Esophagus squamous epithelium (tissue), 5 donors: ENCODE data around the gene BCAP29. TPM values are rescaled to one million over a fixed set of nuclear protein-coding genes. Genes with fewer than 3 reads are reported as not detected.

ENCODE experiments used
- DNase-seq: peaks from one replicate; lab custom pipeline; 2025; lab: John Stamatoyannopoulos, UW
- H3K27ac ChIP-seq, 4 donors: fragments of 200-600 bp; sonication (generic); one replicate each; pipeline ENCODE4 v1.5.1; 2016 to 2019; ENCODE audit warnings: mild to moderate bottlenecking in 1 of 4
- H3K27me3 ChIP-seq, 4 donors: fragments of 200-600 bp; sonication (generic); 1 replicate in 3 of 4; 2 replicates in 1 of 4; pipeline versions ENCODE4 v1.5.1 to v1.6.0; 2017 to 2021; ENCODE audit warnings: antibody characterized with exemption in 1 of 4
- H3K36me3 ChIP-seq, 3 donors: fragments of 200-600 bp; sonication (generic); one replicate each; pipeline ENCODE4 v1.5.1; 2016 to 2019
- H3K4me1 ChIP-seq, 3 donors: fragments of 200-600 bp; sonication (generic); one replicate each; pipeline ENCODE4 v1.5.1; 2017 to 2019
- H3K4me3 ChIP-seq, 4 donors: fragments of 200-600 bp; sonication (generic); 1 replicate in 3 of 4; 2 replicates in 1 of 4; pipeline ENCODE4 v1.5.1; 2016 to 2019; ENCODE audit warnings: mild to moderate bottlenecking in 2 of 4, moderate library complexity in 1 of 4
- H3K9me3 ChIP-seq, 3 donors: fragments of 200-600 bp; sonication (generic); one replicate each; pipeline ENCODE4 v1.5.1; 2016 to 2019
- POLR2A ChIP-seq, 4 donors: fragments of 450-650 bp; IDR thresholded peaks; one replicate each; pipeline ENCODE4 v1.6.1; 2017; ENCODE audit warnings: antibody characterized with exemption in 4 of 4, mild to moderate bottlenecking in 4 of 4, moderate library complexity in 3 of 4
- WGBS, 2 donors: methylation state at CpG; one replicate each; pipeline ENCODE4 v1.1.5; 2018; 5-methylcytosine and 5-hydroxymethylcytosine counted together
- intact Hi-C: fragments of 100-400 bp; cut with DNase I; formaldehyde crosslinking; loops from one replicate; pipeline ENCODE4 v1.15.0; 2022
- total RNA-seq, 4 donors: library from RNA; depleted of rRNA; stranded (reverse); fragments of >200 nt; gene quantifications; one replicate each; pipeline ENCODE4 v1.1.0, GENCODE V29; 2016
- TF ChIP-seq, protein P1 (sequence below), 6 experiments: fragments of 450-650 bp in 4 of 6; fragments of 200-600 bp in 2 of 6; sonication (generic) in 2 of 6; IDR thresholded peaks; one replicate each; pipeline ENCODE4 v1.5.1; 2016 to 2019; ENCODE audit warnings: antibody characterized with exemption in 6 of 6, mild to moderate bottlenecking in 4 of 6, moderate library complexity in 4 of 6
- donor health status: DM: yes; HTN: yes; CAD: no.

The BCAP29 gene
- total RNA-seq, 4 donors from 2014 or later = 68.7 to 96.3 (median 92.2) TPM

GRCh38 chr7:107610323-107610722 is 30.3 kb downstream of the BCAP29 start:
- no peak for DNase-seq
- no peak overlapping the region for H3K27ac ChIP-seq

GRCh38 chr7:107613439-107613838 is 33.4 kb downstream of the BCAP29 start:
- H3K36me3 ChIP-seq = peaks cover 0 to 56% (median 0%) of the 10 kb centered on the region in 3 donors
- TF ChIP-seq, protein P1, sequence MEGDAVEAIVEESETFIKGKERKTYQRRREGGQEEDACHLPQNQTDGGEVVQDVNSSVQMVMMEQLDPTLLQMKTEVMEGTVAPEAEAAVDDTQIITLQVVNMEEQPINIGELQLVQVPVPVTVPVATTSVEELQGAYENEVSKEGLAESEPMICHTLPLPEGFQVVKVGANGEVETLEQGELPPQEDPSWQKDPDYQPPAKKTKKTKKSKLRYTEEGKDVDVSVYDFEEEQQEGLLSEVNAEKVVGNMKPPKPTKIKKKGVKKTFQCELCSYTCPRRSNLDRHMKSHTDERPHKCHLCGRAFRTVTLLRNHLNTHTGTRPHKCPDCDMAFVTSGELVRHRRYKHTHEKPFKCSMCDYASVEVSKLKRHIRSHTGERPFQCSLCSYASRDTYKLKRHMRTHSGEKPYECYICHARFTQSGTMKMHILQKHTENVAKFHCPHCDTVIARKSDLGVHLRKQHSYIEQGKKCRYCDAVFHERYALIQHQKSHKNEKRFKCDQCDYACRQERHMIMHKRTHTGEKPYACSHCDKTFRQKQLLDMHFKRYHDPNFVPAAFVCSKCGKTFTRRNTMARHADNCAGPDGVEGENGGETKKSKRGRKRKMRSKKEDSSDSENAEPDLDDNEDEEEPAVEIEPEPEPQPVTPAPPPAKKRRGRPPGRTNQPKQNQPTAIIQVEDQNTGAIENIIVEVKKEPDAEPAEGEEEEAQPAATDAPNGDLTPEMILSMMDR (IDR thresholded peaks at IDR 0.05) = no peak
- TF ChIP-seq POLR2A (IDR thresholded peaks at IDR 0.05) = no peak
- H3K9me3 ChIP-seq = no peaks in the 10 kb centered on the region
- intact Hi-C loops = no loop called here
- H3K4me1 ChIP-seq = peaks cover 0 to 22% (median 0%) of the 10 kb centered on the region in 3 donors
- H3K27me3 ChIP-seq = no peaks in the 10 kb centered on the region
- H3K27ac ChIP-seq = no peak overlapping the region
- DNase-seq = no peak
- WGBS, 2 donors = 58 to 63% methylated on average over 1 of the region's 1 CpG
- H3K4me3 ChIP-seq = no peak overlapping the region

More at GRCh38 chr7:107610323-107610722, 30.3 kb downstream of the BCAP29 start:
- TF ChIP-seq, protein P1 (IDR thresholded peaks at IDR 0.05) = no peak
- no peak for TF ChIP-seq POLR2A (IDR thresholded peaks at IDR 0.05)
- H3K9me3 ChIP-seq = no peaks in the 10 kb centered on the region
- peaks cover 0 to 46% (median 0%) of the 10 kb centered on the region in 3 donors for H3K36me3 ChIP-seq
- WGBS, 2 donors = 85 to 94% methylated on average over 1 of the region's 1 CpG
- no peaks in the 10 kb centered on the region for H3K27me3 ChIP-seq
- no peak overlapping the region for H3K4me3 ChIP-seq
- intact Hi-C loops = no loop called here
- H3K4me1 ChIP-seq = peaks cover 0 to 22% (median 0%) of the 10 kb centered on the region in 3 donors

DNA sequence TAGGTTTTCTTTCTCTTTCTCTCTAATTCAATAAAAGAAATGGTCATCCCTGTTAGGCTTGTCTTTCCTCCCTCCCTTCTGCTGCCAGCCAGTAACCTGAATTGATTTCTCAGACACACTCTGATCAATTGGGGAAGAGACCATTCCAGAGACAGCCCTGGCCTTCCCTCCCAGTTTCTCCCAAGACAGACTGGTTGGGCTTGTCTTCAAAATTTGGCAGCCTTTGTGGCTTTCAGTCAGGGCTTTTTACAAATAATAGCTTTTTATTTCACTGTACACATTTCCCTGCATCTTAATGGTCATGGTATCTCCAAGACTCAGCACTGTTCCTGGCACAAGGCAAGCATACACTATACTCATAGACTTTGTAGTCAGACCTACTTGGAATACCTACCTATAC is 33.9 kb downstream of the BCAP29 start:
- intact Hi-C loops = no loop called here
- TF ChIP-seq, protein P1 (IDR thresholded peaks at IDR 0.05) = no peak
- TF ChIP-seq POLR2A (IDR thresholded peaks at IDR 0.05) = no peak
- no peak overlapping the region for H3K4me3 ChIP-seq
- H3K27me3 ChIP-seq = no peaks in the 10 kb centered on the region
- H3K36me3 ChIP-seq = peaks cover 0 to 59% (median 0%) of the 10 kb centered on the region in 3 donors
- no peak overlapping the region for H3K27ac ChIP-seq
- DNase-seq = no peak
- H3K4me1 ChIP-seq = peaks cover 0 to 22% (median 0%) of the 10 kb centered on the region in 3 donors
- no peaks in the 10 kb centered on the region for H3K9me3 ChIP-seq

GRCh38 chr7:107614425-107614824 is 34.4 kb downstream of the BCAP29 start:
- peaks cover 0 to 17% (median 0%) of the 10 kb centered on the region in 3 donors for H3K4me1 ChIP-seq
- intact Hi-C loops = no loop called here
- no peaks in the 10 kb centered on the region for H3K9me3 ChIP-seq
- TF ChIP-seq, protein P1 (IDR thresholded peaks at IDR 0.05) = no peak
- no peak for TF ChIP-seq POLR2A (IDR thresholded peaks at IDR 0.05)
- no peak overlapping the region for H3K4me3 ChIP-seq
- peaks cover 0 to 61% (median 0%) of the 10 kb centered on the region in 3 donors for H3K36me3 ChIP-seq
- no peaks in the 10 kb centered on the region for H3K27me3 ChIP-seq
- no peak overlapping the region for H3K27ac ChIP-seq
- no peak for DNase-seq

DNA sequence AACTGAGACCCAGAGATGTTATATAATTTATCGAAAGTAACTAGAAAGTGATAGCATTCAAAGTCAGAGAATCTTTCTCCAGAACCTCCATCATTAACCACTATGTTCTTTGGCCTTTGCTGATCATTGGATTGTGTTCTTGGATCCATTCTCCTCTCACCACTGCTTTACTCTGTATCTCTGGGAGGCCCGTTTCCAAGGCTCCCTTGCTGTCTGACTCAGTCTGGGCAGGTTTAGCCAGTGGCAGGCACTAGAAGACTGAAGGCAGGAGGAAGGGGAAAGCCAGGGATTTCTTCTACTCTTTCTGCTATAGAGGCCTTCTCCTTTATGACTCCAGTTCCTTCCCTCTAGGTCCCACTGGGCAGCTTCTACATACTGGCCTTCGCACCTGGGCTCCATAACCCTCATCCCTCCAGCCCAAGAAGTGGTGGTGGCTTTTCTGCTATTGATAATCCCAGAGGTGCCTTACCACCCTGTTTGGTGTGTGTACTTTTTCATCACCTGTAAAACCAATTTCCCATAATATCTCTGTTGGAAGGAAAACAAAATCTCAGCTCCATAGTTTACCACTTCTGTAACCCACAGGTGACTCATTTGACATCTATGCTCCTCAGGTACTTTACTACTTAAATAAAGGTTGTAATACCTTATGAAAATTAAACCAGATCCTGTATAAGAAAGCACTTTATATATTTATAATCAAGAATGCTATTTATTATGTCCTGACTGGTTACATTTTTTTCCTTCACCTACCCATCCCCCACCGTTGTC is 36.0 kb downstream of the BCAP29 start:
- Histone ChIP-seq H3K36me3 (peaks cover 0 to 72% (median 0%) of the 10 kb centered on the region in 3 donors), H3K27ac (no peak overlapping the region), H3K27me3 (no peaks in the 10 kb centered on the region), H3K9me3 (no peaks in the 10 kb centered on the region), H3K4me1 (peaks cover 0 to 6% (median 0%) of the 10 kb centered on the region in 3 donors), H3K4me3 (no peak overlapping the region)
- intact Hi-C loops = no loop called here
- WGBS, 2 donors = 82 to 90% methylated on average over 4 of the region's 4 CpGs
- no peak for DNase-seq
- TF ChIP-seq, protein P1 (IDR thresholded peaks at IDR 0.05) = no peak
- no peak for TF ChIP-seq POLR2A (IDR thresholded peaks at IDR 0.05)
